CD4-positive, alpha-beta T cell (primary cell): ENCODE results near the gene SFT2D1. TPM values are rescaled to one million over a fixed set of nuclear protein-coding genes. Genes with fewer than 3 reads are reported as not detected.

Experiments
- ATAC-seq: fragments of 200-7000 bp; cut with Tn5 transposase; one replicate; pipeline ENCODE4 v1.10.0; 2022; ENCODE audit warnings: mild to moderate bottlenecking; ENCODE audit not compliant: poor library complexity
- CTCF ChIA-PET: fragments of 350-600 bp; sonication (Branson Sonifier 250); formaldehyde crosslinking; loops from one replicate; lab custom pipeline; 2021; ENCODE audit warnings: antibody characterized with exemption, inconsistent platforms; lab: Charles Lee
- POLR2A ChIA-PET: fragments of 350-600 bp; sonication (Branson Sonifier 250); formaldehyde crosslinking; loops from one replicate; lab custom pipeline; 2021; ENCODE audit warnings: antibody characterized with exemption, inconsistent platforms; lab: Charles Lee
- DNase-seq, 14 experiments: peaks; one replicate each; pipeline ENCODE4 v3.0.0-alpha.2; 2013 to 2020; ENCODE audit warnings: mixed read lengths in 2 of 14
- H3K27ac ChIP-seq, 2 donors: one replicate each; pipeline versions ENCODE4 v1.5.1 to v1.7.0; 2013; ENCODE audit warnings: low read length in 2 of 2, low read depth in 1 of 2, mild to moderate bottlenecking in 1 of 2
- H3K27me3 ChIP-seq, 2 experiments: 1 replicate in 1 of 2; 2 replicates in 1 of 2; pipeline versions ENCODE4 v1.6.1 to v1.7.0; 2013; ENCODE audit warnings: low read length in 2 of 2, control low read depth in 1 of 2, mild to moderate bottlenecking in 1 of 2, moderate library complexity in 1 of 2; ENCODE audit not compliant: insufficient read depth in 2 of 2, control insufficient read depth in 1 of 2
- H3K36me3 ChIP-seq: one replicate; pipeline ENCODE4 v1.6.1; 2013; ENCODE audit warnings: low read length, control low read depth; ENCODE audit not compliant: insufficient read depth
- H3K4me1 ChIP-seq: one replicate; pipeline ENCODE4 v1.6.1; 2013; ENCODE audit warnings: low read length, control low read depth; ENCODE audit not compliant: insufficient read depth
- H3K4me3 ChIP-seq: one replicate; pipeline ENCODE4 v1.5.1; 2013; ENCODE audit warnings: mild to moderate bottlenecking, low read length, moderate library complexity
- H3K9me3 ChIP-seq, 2 experiments: 1 replicate in 1 of 2; 2 replicates in 1 of 2; pipeline versions ENCODE4 v1.6.1 to v1.7.0; 2013; ENCODE audit warnings: low read length in 2 of 2, mild to moderate bottlenecking in 2 of 2, control low read depth in 1 of 2, moderate library complexity in 1 of 2; ENCODE audit not compliant: control insufficient read depth in 1 of 2, insufficient read depth in 1 of 2
- H3K27ac Mint-ChIP-seq: one replicate; pipeline ENCODE4 v1.8.0; 2020; ENCODE audit warnings: mixed read lengths
- H3K27me3 Mint-ChIP-seq: one replicate; pipeline ENCODE4 v1.8.0; 2021; ENCODE audit warnings: mixed read lengths
- H3K36me3 Mint-ChIP-seq: one replicate; pipeline ENCODE4 v1.8.0; 2021; ENCODE audit warnings: low read depth, mixed read lengths
- H3K4me1 Mint-ChIP-seq: one replicate; pipeline ENCODE4 v1.8.0; 2021; ENCODE audit warnings: low read depth, mixed read lengths
- H3K4me3 Mint-ChIP-seq: one replicate; pipeline ENCODE4 v1.8.0; 2020; ENCODE audit warnings: mild to moderate bottlenecking, mixed read lengths
- H3K9me3 Mint-ChIP-seq: one replicate; pipeline ENCODE4 v1.8.0; 2020; ENCODE audit warnings: mixed read lengths
- intact Hi-C, 2 experiments: fragments of 100-400 bp; cut with DNase I in 1 of 2; cut with micrococcal nuclease in 1 of 2; formaldehyde crosslinking; loops; one replicate each; pipeline versions ENCODE4 v1.15.1 to v1.9.0; 2023 to 2025; cut with DNase I, micrococcal nuclease
- total RNA-seq, 174 experiments: library from RNA in 2 of 174; stranded (reverse) in 2 of 174; gene quantifications; one replicate each; pipeline ENCODE4 v1.2.3 and lab custom pipeline; 2021 to 2026
- TF ChIP-seq, protein P1 (sequence below): fragments of 200-600 bp; IDR thresholded peaks from one replicate; pipeline ENCODE4 v1.8.0; 2022; ENCODE audit warnings: antibody characterized with exemption, mild to moderate bottlenecking

The SFT2D1 gene
- total RNA-seq, 2 experiments from 2014 or later = 10.4 to 12.5 TPM

- H3K4me1 ChIP-seq = peaks cover 34% of the 10 kb centered on the region
- H3K27me3 Mint-ChIP-seq = no peaks in the 10 kb centered on the region
- TF ChIP-seq, protein P1, sequence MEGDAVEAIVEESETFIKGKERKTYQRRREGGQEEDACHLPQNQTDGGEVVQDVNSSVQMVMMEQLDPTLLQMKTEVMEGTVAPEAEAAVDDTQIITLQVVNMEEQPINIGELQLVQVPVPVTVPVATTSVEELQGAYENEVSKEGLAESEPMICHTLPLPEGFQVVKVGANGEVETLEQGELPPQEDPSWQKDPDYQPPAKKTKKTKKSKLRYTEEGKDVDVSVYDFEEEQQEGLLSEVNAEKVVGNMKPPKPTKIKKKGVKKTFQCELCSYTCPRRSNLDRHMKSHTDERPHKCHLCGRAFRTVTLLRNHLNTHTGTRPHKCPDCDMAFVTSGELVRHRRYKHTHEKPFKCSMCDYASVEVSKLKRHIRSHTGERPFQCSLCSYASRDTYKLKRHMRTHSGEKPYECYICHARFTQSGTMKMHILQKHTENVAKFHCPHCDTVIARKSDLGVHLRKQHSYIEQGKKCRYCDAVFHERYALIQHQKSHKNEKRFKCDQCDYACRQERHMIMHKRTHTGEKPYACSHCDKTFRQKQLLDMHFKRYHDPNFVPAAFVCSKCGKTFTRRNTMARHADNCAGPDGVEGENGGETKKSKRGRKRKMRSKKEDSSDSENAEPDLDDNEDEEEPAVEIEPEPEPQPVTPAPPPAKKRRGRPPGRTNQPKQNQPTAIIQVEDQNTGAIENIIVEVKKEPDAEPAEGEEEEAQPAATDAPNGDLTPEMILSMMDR = no peak
These were observed 11.7 kb downstream of the SFT2D1 start for GRCh38 chr6:166330612-166331011.

DNA sequence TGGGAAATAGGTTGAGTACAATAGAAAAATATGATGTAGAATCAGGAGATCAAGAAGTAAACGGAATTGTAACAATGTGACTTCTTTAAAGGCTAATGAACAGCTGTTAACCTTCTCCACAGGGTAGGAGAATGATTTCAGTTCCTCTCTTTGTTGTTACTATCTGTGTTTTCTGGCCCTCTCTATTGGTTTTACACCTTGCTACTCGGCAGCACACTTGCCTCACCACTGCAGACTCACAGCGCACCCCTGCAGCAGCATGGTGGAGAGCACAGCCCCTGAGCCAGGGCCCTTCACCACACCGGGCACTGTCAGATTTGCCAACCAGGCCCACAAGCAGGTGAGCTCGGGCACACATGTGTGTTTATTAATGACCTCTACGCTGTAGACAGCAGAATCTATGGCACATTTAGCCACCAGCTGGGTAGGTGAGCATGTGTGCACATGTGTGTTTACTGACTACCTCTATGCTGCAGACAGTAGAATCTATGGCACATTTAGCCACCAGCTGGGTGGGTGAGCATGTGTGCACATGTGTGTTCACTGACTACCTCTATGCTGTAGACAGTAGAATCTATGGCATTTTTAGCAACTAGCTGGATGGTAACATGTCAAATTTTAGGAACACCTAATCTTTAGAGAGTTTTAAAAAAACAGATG lies 16.8 kb downstream of the SFT2D1 start:
- ChIA-PET CTCF (interaction anchor here (1.9 kb wide), 1 partner anchor 12 kb away, joined by 4 read pairs; no protein-coding TSS in a partner anchor), POLR2A (no interaction called here)
- Histone ChIP-seq H3K9me3 (no peaks in the 10 kb centered on the region), H3K27ac (no peak overlapping the region), H3K36me3 (peaks cover 69% of the 10 kb centered on the region), H3K4me1 (no peaks in the 10 kb centered on the region), H3K27me3 (no peaks in the 10 kb centered on the region), H3K4me3 (no peak overlapping the region)
- ATAC-seq = no peak
- H3K27ac Mint-ChIP-seq = no peak overlapping the region
- peaks cover under 1% of the 10 kb centered on the region for H3K4me1 Mint-ChIP-seq
- TF ChIP-seq, protein P1 = no peak
- H3K36me3 Mint-ChIP-seq = peaks cover 73% of the 10 kb centered on the region
- no peak overlapping the region for H3K4me3 Mint-ChIP-seq
- no peaks in the 10 kb centered on the region for H3K27me3 Mint-ChIP-seq
- intact Hi-C loops = no loop called here
- H3K9me3 Mint-ChIP-seq = no peaks in the 10 kb centered on the region
- DNase-seq = no peak

More at GRCh38 chr6:166330612-166331011, 11.7 kb downstream of the SFT2D1 start:
- H3K36me3 ChIP-seq = peaks cover 37% of the 10 kb centered on the region
- no peak overlapping the region for H3K4me3 Mint-ChIP-seq
- no peak overlapping the region for H3K27ac Mint-ChIP-seq
- ChIA-PET POLR2A (no interaction called here), CTCF (no interaction called here)
- peaks cover 4% of the 10 kb centered on the region for H3K4me1 Mint-ChIP-seq
- ATAC-seq = no peak
- no peaks in the 10 kb centered on the region for H3K9me3 Mint-ChIP-seq
- H3K27me3 ChIP-seq = no peaks in the 10 kb centered on the region
- no peaks in the 10 kb centered on the region for H3K9me3 ChIP-seq
- no peak overlapping the region for H3K27ac ChIP-seq
- H3K36me3 Mint-ChIP-seq = peaks cover 66% of the 10 kb centered on the region
- H3K4me3 ChIP-seq = no peak overlapping the region
- intact Hi-C loops = no loop called here
- DNase-seq = no peak

- no peak for ATAC-seq
- POLR2A ChIA-PET = no interaction called here
- intact Hi-C loops = no loop called here
- Mint-ChIP-seq H3K4me3 (no peak overlapping the region), H3K27me3 (no peaks in the 10 kb centered on the region), H3K9me3 (no peaks in the 10 kb centered on the region), H3K36me3 (peaks cover 76% of the 10 kb centered on the region), H3K27ac (no peak overlapping the region), H3K4me1 (no peaks in the 10 kb centered on the region)
- Histone ChIP-seq H3K9me3 (no peaks in the 10 kb centered on the region), H3K27me3 (no peaks in the 10 kb centered on the region), H3K27ac (no peak overlapping the region), H3K4me3 (no peak overlapping the region), H3K4me1 (no peaks in the 10 kb centered on the region), H3K36me3 (peaks cover 70% of the 10 kb centered on the region)
- CTCF ChIA-PET = no interaction called here
- no peak for DNase-seq
- TF ChIP-seq, protein P1 = no peak
These were observed 18.9 kb downstream of the SFT2D1 start for GRCh38 chr6:166323395-166323794.
